Keratinocyte (primary cell): Measurements from ENCODE around the gene DGKD. TPM values are rescaled to one million over a fixed set of nuclear protein-coding genes. Genes with fewer than 3 reads are reported as not detected.

Experiments
- DNase-seq: peaks from one replicate; pipeline ENCODE4 v3.0.0-alpha.2; 2011; ENCODE audit warnings: low read depth, missing footprints, low spot score
- FAIRE-seq: peaks from 2 replicates; lab custom pipeline; 2011; peaks lifted over from hg19 to GRCh38; lab: Jason Lieb, UNC
- H2AFZ ChIP-seq: 2 replicates; pipeline ENCODE4 v1.6.0; 2012; ENCODE audit warnings: low read length, control low read depth, inconsistent platforms; ENCODE audit not compliant: control insufficient read depth
- H3K27ac ChIP-seq: 2 replicates; pipeline ENCODE4 v1.5.1; 2011; ENCODE audit warnings: low read length; ENCODE audit not compliant: control insufficient read depth, insufficient read depth
- H3K27me3 ChIP-seq: 3 replicates; pipeline ENCODE4 v1.6.0; 2011; ENCODE audit warnings: low read length; ENCODE audit not compliant: control insufficient read depth, insufficient read depth; ENCODE audit errors: extremely low read depth
- H3K36me3 ChIP-seq, 2 experiments: 2 replicates in 1 of 2; 3 replicates in 1 of 2; pipeline ENCODE4 v1.5.1; 2011; ENCODE audit warnings: low read length in 2 of 2, mild to moderate bottlenecking in 1 of 2; ENCODE audit not compliant: control insufficient read depth in 2 of 2, insufficient read depth in 2 of 2; ENCODE audit errors: extremely low read depth in 1 of 2
- H3K4me1 ChIP-seq: 3 replicates; pipeline ENCODE4 v1.5.1; 2011; ENCODE audit warnings: low read length; ENCODE audit not compliant: control insufficient read depth, insufficient read depth; ENCODE audit errors: extremely low read depth
- H3K4me2 ChIP-seq: 3 replicates; pipeline ENCODE4 v1.6.0; 2011; ENCODE audit warnings: low read depth, low read length; ENCODE audit not compliant: control insufficient read depth, insufficient read depth; ENCODE audit errors: extremely low read depth
- H3K4me3 ChIP-seq, 3 experiments: fragments of 200-600 bp in 1 of 3; sonication (generic) in 1 of 3; 2 replicates in 2 of 3; 3 replicates in 1 of 3; pipeline ENCODE4 v1.5.1; 2011 to 2016; ENCODE audit warnings: low read length in 3 of 3, mild to moderate bottlenecking in 3 of 3, control low read depth in 2 of 3, inconsistent platforms in 1 of 3, low read depth in 1 of 3, mixed read lengths in 1 of 3, mixed run types in 1 of 3, moderate library complexity in 1 of 3; ENCODE audit not compliant: control insufficient read depth in 2 of 3, insufficient read depth in 2 of 3; ENCODE audit errors: extremely low read depth in 1 of 3
- H3K79me2 ChIP-seq: 2 replicates; pipeline ENCODE4 v1.6.0; 2012; ENCODE audit warnings: low read length; ENCODE audit not compliant: control insufficient read depth, insufficient read depth
- H3K9ac ChIP-seq: 3 replicates; pipeline ENCODE4 v1.6.0; 2011; ENCODE audit warnings: low read length; ENCODE audit not compliant: control insufficient read depth, insufficient read depth; ENCODE audit errors: extremely low read depth
- H3K9me1 ChIP-seq: 3 replicates; pipeline ENCODE4 v1.6.0; 2011; ENCODE audit warnings: low read length; ENCODE audit not compliant: control insufficient read depth, insufficient read depth; ENCODE audit errors: extremely low read depth
- H3K9me3 ChIP-seq: 2 replicates; pipeline ENCODE4 v1.5.1; 2012; ENCODE audit warnings: low read depth, low read length; ENCODE audit not compliant: control insufficient read depth
- H4K20me1 ChIP-seq: 3 replicates; pipeline ENCODE4 v1.6.0; 2011; ENCODE audit warnings: low read length; ENCODE audit not compliant: control insufficient read depth, insufficient read depth; ENCODE audit errors: extremely low read depth
- CTCF ChIP-seq, 3 experiments: IDR thresholded peaks in 1 of 3; conservative IDR thresholded peaks in 1 of 3; optimal IDR thresholded peaks in 1 of 3; 2 replicates in 2 of 3; 3 replicates in 1 of 3; pipeline versions ENCODE3 to v1.5.1; 2011; ENCODE audit warnings: low read length in 3 of 3, mild to moderate bottlenecking in 3 of 3, moderate library complexity in 2 of 3, control low read depth in 1 of 3, inconsistent platforms in 1 of 3; ENCODE audit not compliant: insufficient read depth in 2 of 3; ENCODE audit errors: extremely low read depth in 1 of 3
- EZH2 ChIP-seq: IDR thresholded peaks from one replicate; pipeline ENCODE4 v1.6.1; 2012; ENCODE audit warnings: inconsistent platforms, mild to moderate bottlenecking, low read length, moderate library complexity
- dilution Hi-C: fragments of 300-500 bp; cut with MboI; formaldehyde crosslinking; loops from one replicate; pipeline ENCODE4 v1.7.0; 2020; ENCODE audit warnings: low sequenced_read_pairs; ENCODE audit not compliant: extremely low pct_ligation_motif_present
- polyA plus RNA-seq, 5 experiments: library from polyadenylated mRNA; depleted of rRNA in 3 of 5; stranded (reverse) in 3 of 5; stranded (forward) in 1 of 5; unstranded in 1 of 5; fragments of >200 nt; gene quantifications; 1 replicate in 1 of 5; 2 replicates in 3 of 5; 3 replicates in 1 of 5; pipeline versions ENCODE4 v1.2.1 to v1.2.3, GENCODE V29; 2011 to 2012; ENCODE audit warnings: missing spikeins in 2 of 5, low read depth in 1 of 5, low replicate concordance in 1 of 5

Gene DGKD
- polyA plus RNA-seq, 1 donor (not counting 4 experiments of a cell fraction or from before 2014, with no cell fraction given) = 6.1 TPM

GRCh38 chr2:233325256-233325655 lies 29.0 kb upstream of the DGKD start:
- no peak overlapping the region for H3K9ac ChIP-seq
- no peaks in the 10 kb centered on the region for H3K9me1 ChIP-seq
- FAIRE-seq (no peak), DNase-seq (no peak)
- dilution Hi-C loops = no loop called here
- H4K20me1 ChIP-seq = no peaks in the 10 kb centered on the region
- no peaks in the 10 kb centered on the region for H3K79me2 ChIP-seq
- no peak overlapping the region for H3K27ac ChIP-seq
- H3K36me3 ChIP-seq = no peaks in the 10 kb centered on the region
- peaks cover 8% of the 10 kb centered on the region for H3K27me3 ChIP-seq
- no peak overlapping the region for H3K4me3 ChIP-seq
- no peaks in the 10 kb centered on the region for H3K9me3 ChIP-seq
- TF ChIP-seq CTCF (optimal IDR thresholded peaks at IDR 0.05 in 1 of 3, IDR thresholded peaks at IDR 0.05 in 1 of 3, conservative IDR thresholded peaks at IDR 0.05 in 1 of 3; ENCODE audit: extremely low read depth in 1 of 3, insufficient read depth in 2 of 3, low read length in 3 of 3) = no peak
- TF ChIP-seq EZH2 = no peak
- no peak overlapping the region for H3K4me2 ChIP-seq
- no peak overlapping the region for H2AFZ ChIP-seq
- H3K4me1 ChIP-seq = no peaks in the 10 kb centered on the region

- no peak overlapping the region for H2AFZ ChIP-seq
- no peaks in the 10 kb centered on the region for H3K4me1 ChIP-seq
- DNase-seq (no peak), FAIRE-seq (no peak)
- H3K4me2 ChIP-seq = no peak overlapping the region
- no peaks in the 10 kb centered on the region for H4K20me1 ChIP-seq
- H3K36me3 ChIP-seq = no peaks in the 10 kb centered on the region
- H3K4me3 ChIP-seq = no peak overlapping the region
- dilution Hi-C loops = no loop called here
- H3K9ac ChIP-seq = no peak overlapping the region
- TF ChIP-seq CTCF (optimal IDR thresholded peaks at IDR 0.05 in 1 of 3, IDR thresholded peaks at IDR 0.05 in 1 of 3, conservative IDR thresholded peaks at IDR 0.05 in 1 of 3; ENCODE audit: extremely low read depth in 1 of 3, insufficient read depth in 2 of 3, low read length in 3 of 3) (no peak), EZH2 (no peak)
- no peaks in the 10 kb centered on the region for H3K79me2 ChIP-seq
- peaks cover 4% of the 10 kb centered on the region for H3K27me3 ChIP-seq
- H3K27ac ChIP-seq = no peak overlapping the region
- H3K9me1 ChIP-seq = no peaks in the 10 kb centered on the region
- H3K9me3 ChIP-seq = no peaks in the 10 kb centered on the region
Observed at GRCh38 chr2:233325814-233326213, 28.5 kb upstream of the DGKD start.
